Smooth muscle cell (in vitro differentiated cells): ENCODE data around the gene WDR43. TPM values are rescaled to one million over a fixed set of nuclear protein-coding genes. Genes with fewer than 3 reads are reported as not detected.

Experiments used
- DNase-seq: peaks from one replicate; lab custom pipeline; 2025; ENCODE audit not compliant: unreplicated experiment; lab: John Stamatoyannopoulos, UW
- H2AFZ ChIP-seq: fragments of 200-600 bp; sonication (generic); 2 replicates; pipeline ENCODE4 v1.6.0; 2016; ENCODE audit warnings: antibody characterized with exemption, low read depth, mild to moderate bottlenecking
- H3F3A ChIP-seq: fragments of 200-600 bp; sonication (generic); 2 replicates; pipeline ENCODE4 v1.6.0; 2017; ENCODE audit warnings: antibody characterized with exemption, low read depth
- H3K27ac ChIP-seq: fragments of 200-600 bp; sonication (generic); 2 replicates; pipeline ENCODE4 v1.5.1; 2016; ENCODE audit warnings: low read depth, mild to moderate bottlenecking
- H3K27me3 ChIP-seq: fragments of 200-600 bp; sonication (generic); 2 replicates; pipeline ENCODE4 v1.6.1; 2016; ENCODE audit warnings: low read depth, mild to moderate bottlenecking
- H3K36me3 ChIP-seq: fragments of 200-600 bp; sonication (generic); 2 replicates; pipeline ENCODE4 v1.5.1; 2016; ENCODE audit warnings: low read depth
- H3K4me1 ChIP-seq: fragments of 200-600 bp; sonication (generic); 2 replicates; pipeline ENCODE4 v1.5.1; 2016; ENCODE audit warnings: low read depth
- H3K4me2 ChIP-seq: fragments of 200-600 bp; sonication (generic); 2 replicates; pipeline ENCODE4 v1.6.0; 2016; ENCODE audit warnings: mild to moderate bottlenecking
- H3K4me3 ChIP-seq: fragments of 200-600 bp; sonication (generic); 2 replicates; pipeline ENCODE4 v1.5.1; 2016; ENCODE audit warnings: mild to moderate bottlenecking
- H3K79me2 ChIP-seq: fragments of 200-600 bp; sonication (generic); 2 replicates; pipeline ENCODE4 v1.6.0; 2016; ENCODE audit warnings: low read depth, mild to moderate bottlenecking
- H3K9ac ChIP-seq: fragments of 200-600 bp; sonication (generic); 2 replicates; pipeline ENCODE4 v1.6.0; 2016; ENCODE audit warnings: low read depth
- H3K9me3 ChIP-seq: fragments of 200-600 bp; sonication (generic); replicated peaks from 2 replicates; pipeline ENCODE4 v1.5.1; 2016; ENCODE audit warnings: low read depth
- H4K20me1 ChIP-seq: fragments of 200-600 bp; sonication (generic); 2 replicates; pipeline ENCODE4 v1.6.0; 2016; ENCODE audit warnings: low read depth
- WGBS: methylation state at CpG from one replicate; pipeline ENCODE4 v1.1.7; 2016; ENCODE audit warnings: low lambda C conversion rate; 5-methylcytosine and 5-hydroxymethylcytosine counted together
- polyA plus RNA-seq: library from polyadenylated mRNA; unstranded; fragments of >200 nt; fragmentation: Nextera tagmentation; extraction: Ambion mirVana; gene quantifications from 2 replicates; pipeline ENCODE4 v1.2.1, GENCODE V29; 2016
- total RNA-seq: library from RNA; depleted of rRNA; stranded (reverse); fragments of >200 nt; gene quantifications from 2 replicates; pipeline ENCODE4 v1.2.3, GENCODE V29; 2014
- TF ChIP-seq, protein P1 (sequence below): fragments of 200-600 bp; sonication (generic); IDR thresholded peaks from 2 replicates; pipeline ENCODE4 v1.5.1; 2017; ENCODE audit warnings: borderline replicate concordance, mild to moderate bottlenecking, antibody characterized with exemption; ENCODE audit not compliant: insufficient read depth, poor library complexity, severe bottlenecking

Gene WDR43
- total and polyA plus RNA-seq, 2 experiments from 2014 or later: 12.5 to 37.8 TPM

DNA sequence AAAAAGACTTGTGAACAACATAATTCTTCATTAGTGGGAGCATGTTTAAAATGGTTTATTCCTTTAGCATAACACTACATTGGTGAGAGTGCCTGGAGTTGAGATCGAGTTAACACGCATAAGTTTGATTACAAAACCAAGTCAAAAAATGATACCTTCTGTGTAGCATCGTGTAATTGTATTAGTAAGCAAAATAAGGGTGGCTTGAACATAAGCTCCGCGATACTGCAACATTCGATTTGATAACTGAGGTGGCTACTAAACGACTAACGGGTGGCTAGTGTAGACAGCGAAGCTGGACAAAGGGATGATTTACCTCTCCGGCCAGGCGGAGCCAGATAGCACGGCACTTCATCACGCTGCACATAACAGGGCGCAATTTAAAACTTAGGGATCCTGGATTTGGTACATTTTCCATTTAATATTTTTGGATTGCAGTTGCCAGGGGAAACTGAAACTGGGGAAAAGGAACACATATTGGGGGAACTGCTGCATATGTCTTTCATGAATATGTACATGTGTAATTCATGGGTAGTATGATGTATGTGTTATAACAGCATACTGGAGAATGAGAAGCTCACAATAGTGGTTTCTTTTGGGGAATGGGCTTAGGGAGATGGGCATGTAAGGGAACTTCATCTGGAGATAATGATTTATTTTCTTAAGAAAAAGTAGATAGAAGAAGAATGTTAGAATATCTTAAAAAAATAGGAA, 50.2 kb downstream of the WDR43 start:
- TF ChIP-seq, protein P1, sequence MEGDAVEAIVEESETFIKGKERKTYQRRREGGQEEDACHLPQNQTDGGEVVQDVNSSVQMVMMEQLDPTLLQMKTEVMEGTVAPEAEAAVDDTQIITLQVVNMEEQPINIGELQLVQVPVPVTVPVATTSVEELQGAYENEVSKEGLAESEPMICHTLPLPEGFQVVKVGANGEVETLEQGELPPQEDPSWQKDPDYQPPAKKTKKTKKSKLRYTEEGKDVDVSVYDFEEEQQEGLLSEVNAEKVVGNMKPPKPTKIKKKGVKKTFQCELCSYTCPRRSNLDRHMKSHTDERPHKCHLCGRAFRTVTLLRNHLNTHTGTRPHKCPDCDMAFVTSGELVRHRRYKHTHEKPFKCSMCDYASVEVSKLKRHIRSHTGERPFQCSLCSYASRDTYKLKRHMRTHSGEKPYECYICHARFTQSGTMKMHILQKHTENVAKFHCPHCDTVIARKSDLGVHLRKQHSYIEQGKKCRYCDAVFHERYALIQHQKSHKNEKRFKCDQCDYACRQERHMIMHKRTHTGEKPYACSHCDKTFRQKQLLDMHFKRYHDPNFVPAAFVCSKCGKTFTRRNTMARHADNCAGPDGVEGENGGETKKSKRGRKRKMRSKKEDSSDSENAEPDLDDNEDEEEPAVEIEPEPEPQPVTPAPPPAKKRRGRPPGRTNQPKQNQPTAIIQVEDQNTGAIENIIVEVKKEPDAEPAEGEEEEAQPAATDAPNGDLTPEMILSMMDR: no peak
- H3K4me2 ChIP-seq: no peak overlapping the region
- WGBS: 90% methylated on average over 14 of the region's 14 CpGs
- H3K79me2 ChIP-seq: no peaks in the 10 kb centered on the region
- no peak overlapping the region for H3K4me3 ChIP-seq
- H2AFZ ChIP-seq: no peak overlapping the region
- H3F3A ChIP-seq: no peaks in the 10 kb centered on the region
- H4K20me1 ChIP-seq: no peaks in the 10 kb centered on the region
- H3K36me3 ChIP-seq: peaks cover 33% of the 10 kb centered on the region
- H3K4me1 ChIP-seq: no peaks in the 10 kb centered on the region
- H3K9me3 ChIP-seq: no peaks in the 10 kb centered on the region
- no peak overlapping the region for H3K9ac ChIP-seq
- H3K27ac ChIP-seq: no peak overlapping the region
- no peaks in the 10 kb centered on the region for H3K27me3 ChIP-seq
- no peak for DNase-seq

GRCh38 chr2:28948160-28948559, 53.7 kb downstream of the WDR43 start:
- no peaks in the 10 kb centered on the region for H3K79me2 ChIP-seq
- DNase-seq: no peak
- no peak overlapping the region for H3K27ac ChIP-seq
- H4K20me1 ChIP-seq: no peaks in the 10 kb centered on the region
- WGBS: 94% methylated on average over 2 of the region's 2 CpGs
- no peaks in the 10 kb centered on the region for H3K27me3 ChIP-seq
- TF ChIP-seq, protein P1: no peak
- H3K36me3 ChIP-seq: peaks cover 27% of the 10 kb centered on the region
- no peak overlapping the region for H3K4me2 ChIP-seq
- H3K9ac ChIP-seq: no peak overlapping the region
- H3F3A ChIP-seq: no peaks in the 10 kb centered on the region
- H3K9me3 ChIP-seq: no peaks in the 10 kb centered on the region
- H3K4me1 ChIP-seq: peaks cover 10% of the 10 kb centered on the region
- H3K4me3 ChIP-seq: no peak overlapping the region
- no peak overlapping the region for H2AFZ ChIP-seq

GRCh38 chr2:28949190-28949589, 54.7 kb downstream of the WDR43 start:
- H2AFZ ChIP-seq: no peak overlapping the region
- no peak for DNase-seq
- H3K4me2 ChIP-seq: no peak overlapping the region
- no peak overlapping the region for H3K27ac ChIP-seq
- peaks cover 10% of the 10 kb centered on the region for H3K4me1 ChIP-seq
- peaks cover 24% of the 10 kb centered on the region for H3K36me3 ChIP-seq
- 100% methylated on average over 1 of the region's 1 CpG for WGBS
- no peak overlapping the region for H3K9ac ChIP-seq
- H3F3A ChIP-seq: no peaks in the 10 kb centered on the region
- H4K20me1 ChIP-seq: no peaks in the 10 kb centered on the region
- TF ChIP-seq, protein P1: no peak
- H3K79me2 ChIP-seq: no peaks in the 10 kb centered on the region
- H3K9me3 ChIP-seq: no peaks in the 10 kb centered on the region
- no peaks in the 10 kb centered on the region for H3K27me3 ChIP-seq
- H3K4me3 ChIP-seq: no peak overlapping the region
